Stimulated activated CD4-positive, alpha-beta T cell treated with anti-CD3 and anti-CD28 coated beads, Interleukin-1b, Interleukin-23, amount 100 ng/mL, for 48 hours (primary cell): ENCODE data around the gene CCDC27.
"Not testable (repeated sequence)": the region's sequence is repeated elsewhere in the genome, so short reads cannot be mapped to it uniquely, and the experiment has no call there.

Source experiments
- DNase-seq: peaks from one replicate; pipeline ENCODE4 v3.0.0-alpha.2; 2020

CCDC27 gene

DNA sequence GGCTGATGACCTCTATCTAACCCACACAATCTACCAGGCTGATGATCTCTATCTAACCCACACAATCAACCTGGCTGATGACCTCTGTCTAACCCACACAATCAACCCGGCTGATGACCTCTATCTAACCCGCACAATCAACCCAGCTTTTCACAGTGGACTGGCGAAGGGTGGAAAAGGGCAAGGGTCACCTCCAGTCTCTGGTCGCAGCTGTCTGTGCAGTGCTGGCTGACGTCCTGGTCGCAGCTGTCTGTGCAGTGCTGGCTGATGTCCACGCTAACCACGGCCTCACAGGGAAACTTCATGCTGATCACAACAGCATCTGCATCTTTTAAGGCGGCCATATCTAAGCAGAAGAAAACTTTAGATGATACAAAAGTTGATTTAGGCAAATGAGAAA, 12.2 kb upstream of the CCDC27 start:
- DNase-seq: no peak

DNA sequence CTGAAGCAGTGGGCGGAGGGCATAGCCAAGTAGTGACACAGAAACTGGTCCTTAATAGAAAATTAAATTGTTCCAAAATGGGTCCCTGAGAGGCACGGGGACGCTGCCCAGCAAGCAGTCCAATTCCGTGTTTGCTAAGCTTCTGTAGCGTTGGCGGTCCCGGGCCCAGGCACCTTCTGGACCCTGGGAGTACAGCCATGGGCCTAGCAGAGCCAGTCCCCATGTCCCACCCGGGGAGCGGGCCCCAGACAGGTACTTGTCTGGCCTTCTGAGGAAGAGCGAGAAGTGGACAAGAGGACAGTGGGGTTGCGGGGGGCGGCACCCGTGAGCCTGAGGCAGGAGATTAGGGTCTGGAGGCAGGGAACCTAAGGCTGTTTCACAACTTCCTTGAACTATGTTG, 11.5 kb upstream of the CCDC27 start:
- DNase-seq: no peak

DNA sequence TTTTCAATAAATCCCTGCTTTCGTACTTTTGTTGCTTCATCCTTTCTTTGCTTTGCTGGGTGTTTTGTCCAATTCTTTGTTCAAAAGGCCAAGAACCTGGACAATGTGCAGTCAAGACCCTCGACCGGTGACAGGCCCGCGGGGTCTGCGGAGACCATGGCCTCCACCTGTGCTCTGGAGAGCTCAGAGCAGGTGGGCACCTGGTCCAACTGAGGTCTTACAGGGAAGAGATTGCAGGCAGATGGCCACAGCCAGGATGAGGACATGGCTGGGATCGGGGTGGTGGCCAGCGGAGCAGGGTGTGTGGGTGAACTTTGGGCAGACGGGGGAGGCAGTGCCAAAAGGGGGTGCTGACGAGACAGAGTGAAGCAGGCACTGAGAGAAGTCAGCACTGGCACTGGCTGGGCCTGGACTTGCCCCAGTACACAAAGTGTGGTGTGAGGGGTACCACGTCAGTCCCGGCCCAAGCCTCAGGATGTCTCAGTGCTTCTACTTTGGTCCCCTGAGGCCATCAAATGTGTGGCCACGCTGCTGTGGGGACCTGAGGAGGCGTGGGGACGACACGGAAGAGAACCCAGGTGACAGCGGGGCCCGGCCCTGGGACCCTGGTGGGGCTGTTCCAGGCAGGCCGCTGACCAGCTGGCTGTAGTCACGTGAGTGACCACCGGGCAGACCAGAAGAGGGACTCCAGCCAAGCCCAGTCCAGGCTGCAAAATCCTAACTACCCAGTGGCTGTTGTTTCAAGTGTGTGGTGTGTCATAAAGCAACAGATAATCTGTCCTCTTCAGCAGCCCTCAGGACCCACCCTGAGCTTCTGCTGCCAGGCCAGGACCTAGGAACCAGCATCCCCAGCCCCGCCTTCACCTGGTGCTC, 10.4 kb upstream of the CCDC27 start:
- DNase-seq: no peak

DNA sequence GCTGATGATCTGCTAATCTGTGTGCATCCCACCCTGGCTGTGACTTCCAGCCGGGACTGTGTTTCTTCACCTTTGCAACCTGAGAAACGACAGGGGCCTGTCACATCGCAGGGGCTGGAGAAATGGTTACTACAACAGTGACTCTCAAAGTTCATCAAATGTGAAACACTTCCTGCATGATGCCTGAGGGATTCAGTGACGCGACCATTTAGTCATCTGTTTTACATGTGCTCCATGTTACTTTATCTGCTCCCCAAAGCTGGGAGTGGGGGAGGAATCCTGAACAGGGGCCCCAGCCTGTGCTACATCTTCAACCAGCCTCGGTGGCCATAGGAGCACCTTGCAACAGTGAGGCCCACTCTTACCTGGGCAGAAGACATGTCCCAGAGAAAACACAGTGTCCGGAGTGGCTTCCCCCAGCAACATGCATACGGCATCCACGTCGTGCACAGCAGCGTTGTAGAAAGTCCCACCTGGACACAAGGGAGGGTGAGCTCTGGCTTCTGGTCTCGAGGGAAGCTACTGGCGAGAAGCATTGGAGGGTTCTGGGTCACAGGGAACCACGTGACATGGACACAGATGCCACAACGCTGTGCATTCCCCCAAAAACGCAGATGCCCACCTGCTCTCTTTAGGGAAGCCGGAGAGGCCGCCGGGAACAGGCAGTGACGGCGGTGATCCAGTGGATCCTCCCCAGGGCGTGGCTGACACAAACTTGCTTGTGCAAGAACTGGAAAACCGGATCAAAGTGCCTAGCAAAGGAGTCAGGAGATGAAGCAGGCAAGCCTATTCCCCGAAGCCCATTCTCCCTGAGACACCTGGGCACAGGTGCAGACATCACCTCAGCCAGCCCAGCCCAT, 9.6 kb upstream of the CCDC27 start:
- no peak for DNase-seq

DNA sequence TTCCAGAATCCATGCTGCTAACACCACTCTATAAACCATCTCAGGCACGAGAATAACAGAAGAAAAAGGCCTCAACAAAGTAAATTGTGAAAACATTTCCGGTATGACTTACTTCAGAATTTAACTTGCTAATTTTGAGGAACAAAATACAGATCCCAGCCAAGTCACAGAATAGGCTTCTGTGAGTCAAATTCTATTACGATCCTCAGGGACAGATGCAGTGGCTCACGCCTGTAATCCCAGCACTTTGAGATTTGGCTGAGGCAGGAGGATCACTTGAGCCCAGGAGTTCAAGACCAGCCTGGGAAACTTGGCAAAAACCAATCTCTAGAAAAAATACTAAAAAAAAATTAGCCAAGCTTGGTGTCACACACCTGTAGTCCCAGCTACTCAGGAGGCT, 8.8 kb upstream of the CCDC27 start:
- DNase-seq: no peak

DNA sequence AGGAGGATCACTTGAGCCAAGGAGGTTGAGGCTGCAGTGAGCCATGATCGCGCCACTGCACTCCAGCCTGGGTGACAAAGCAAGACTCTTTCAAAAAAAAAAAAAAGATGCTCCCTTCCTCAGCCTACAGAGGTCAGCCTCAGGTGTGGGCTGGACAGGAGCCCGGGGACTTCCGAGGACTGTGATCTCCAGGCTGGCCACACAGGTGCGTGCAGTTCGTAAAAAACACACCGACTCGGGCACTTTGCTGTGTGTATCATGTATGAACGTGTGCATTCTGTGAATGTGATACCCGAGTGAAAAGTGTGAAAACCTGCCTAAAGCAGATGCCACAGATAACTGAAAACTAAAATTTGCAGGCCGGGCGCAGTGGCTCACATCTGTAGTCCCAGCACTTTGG, 8.4 kb upstream of the CCDC27 start:
- no peak for DNase-seq

DNA sequence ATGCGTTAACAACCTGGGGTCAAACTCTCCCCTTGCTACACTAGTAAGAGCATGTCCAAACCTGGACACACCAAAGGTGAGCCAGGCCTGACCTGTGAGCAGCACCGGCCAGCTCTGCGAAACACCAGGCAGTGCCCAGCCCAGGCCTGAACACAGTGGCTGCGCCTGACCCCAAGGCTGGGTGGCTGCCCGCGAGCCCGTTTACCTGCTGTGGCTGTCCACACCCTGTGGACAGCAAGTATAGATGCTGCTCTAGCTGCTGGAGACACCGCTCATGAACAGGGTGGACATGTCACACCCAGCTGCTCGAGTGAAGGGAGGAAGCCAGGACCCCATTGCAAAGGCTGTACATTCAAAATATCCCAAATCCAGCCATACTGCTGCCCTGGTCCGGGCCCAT, 7.6 kb upstream of the CCDC27 start:
- DNase-seq: no peak

DNA sequence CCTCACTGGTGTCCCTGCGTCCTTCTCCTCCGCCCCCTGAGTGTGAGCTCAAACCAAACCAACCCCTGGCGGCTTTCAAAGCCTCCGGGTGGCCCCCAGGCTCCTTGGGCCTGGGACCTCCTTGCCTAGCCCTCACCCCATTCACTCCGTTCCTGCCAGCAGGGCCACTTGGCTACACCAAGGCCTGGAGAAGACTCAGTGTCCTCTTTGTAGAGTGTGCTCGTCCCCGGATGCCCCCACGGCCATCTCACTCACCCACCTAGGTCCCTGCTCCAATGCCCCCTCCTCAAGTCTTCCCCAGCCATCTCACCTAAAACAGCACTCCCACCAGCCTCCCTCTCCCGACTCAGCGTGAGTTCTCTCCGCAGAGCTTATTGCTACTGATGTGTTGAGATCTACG, 7.2 kb upstream of the CCDC27 start:
- no peak for DNase-seq

DNA sequence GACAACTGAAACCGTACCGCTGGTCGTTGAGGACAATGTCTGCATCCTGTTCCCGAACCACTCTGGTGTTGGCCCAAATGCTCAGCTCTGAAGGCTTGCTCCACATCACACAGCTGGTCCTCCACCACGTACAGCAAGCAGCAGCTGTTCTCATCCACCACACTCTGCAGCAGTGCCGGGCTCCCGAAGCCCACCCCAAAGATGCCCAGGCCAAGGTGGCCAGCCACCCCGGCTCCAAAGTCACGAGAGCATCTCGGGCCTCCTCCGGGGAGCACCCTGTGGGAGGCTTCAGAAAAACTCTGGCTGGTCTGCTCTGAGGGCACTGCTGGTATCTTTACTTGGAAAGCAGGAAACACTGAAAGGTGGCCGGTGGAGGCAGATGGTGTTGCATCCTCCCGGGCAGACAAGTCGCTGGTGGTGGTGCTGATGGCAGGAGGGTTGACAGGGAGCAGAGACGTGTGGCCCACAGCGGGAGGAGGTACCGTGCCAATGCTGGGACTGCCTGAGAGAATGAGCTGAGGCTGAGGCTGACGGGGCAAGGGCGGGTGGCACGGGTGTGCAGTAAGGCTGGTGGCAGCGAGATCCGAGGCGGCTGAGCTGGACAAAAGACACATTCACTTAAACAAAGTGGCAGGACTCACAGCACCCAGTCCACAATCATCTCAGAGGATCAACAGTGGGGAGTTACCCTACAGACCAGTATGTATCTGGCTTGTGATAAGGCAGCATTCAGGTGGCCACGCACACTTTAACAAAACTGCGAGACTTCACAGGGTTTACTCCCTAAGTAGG, 6.5 kb upstream of the CCDC27 start:
- no peak for DNase-seq

DNA sequence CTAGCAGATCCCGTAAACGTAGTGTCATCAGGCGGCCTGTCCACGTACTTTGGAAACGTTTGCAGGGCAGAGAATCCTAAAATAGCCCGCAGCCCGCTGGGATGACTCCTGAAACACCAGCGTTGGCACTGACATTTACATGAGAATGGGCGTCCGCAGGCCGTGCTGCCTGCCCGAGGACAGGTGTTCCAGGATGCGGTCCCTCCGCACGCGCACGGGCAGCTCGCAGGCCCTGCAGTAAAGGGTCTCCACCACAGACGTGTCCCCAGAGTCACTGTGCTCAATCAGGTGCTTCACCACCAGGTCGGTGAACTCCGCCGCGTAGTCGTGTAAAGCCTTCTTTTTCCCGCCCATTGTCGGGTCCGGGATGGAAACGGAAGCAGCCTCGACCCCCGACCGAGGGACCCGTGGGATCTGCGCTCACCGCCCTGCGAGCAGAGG, 5.8 kb upstream of the CCDC27 start:
- no peak for DNase-seq

DNA sequence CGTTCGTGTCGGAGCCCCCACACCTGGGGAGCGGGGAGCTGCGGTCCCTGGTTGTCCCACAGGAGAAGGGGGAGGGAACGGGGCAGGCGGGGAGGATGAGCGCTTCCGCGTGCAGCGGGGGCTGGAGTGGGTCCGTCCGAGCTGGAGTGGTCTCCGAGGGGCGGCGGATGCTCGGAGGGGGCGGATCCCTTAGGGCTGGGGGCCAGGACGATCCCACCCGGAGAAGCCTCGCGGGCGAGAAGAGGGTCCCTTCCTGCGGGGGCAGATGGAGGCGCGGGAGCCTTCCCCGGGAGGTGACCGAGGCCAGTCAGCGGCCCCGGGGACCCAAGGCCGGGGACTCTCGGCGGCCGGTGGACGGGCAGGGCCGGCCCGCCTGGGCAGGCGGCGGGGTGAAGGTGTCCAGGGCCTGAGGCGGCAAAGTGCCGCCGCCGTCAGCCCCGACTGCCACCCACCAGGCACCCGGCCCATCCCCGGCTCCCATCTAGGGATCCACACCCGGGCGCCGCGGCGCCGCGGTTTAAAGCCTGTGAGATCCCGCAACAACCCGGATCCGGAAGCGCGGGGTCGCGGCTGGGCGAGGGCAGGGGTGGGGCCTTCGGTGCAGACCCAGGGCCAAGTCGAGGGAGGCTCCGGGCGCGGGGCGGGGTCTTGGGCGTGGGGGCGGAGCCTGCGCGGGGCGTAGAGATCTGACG, 5.3 kb upstream of the CCDC27 start:
- DNase-seq: peak; percentile 88

DNA sequence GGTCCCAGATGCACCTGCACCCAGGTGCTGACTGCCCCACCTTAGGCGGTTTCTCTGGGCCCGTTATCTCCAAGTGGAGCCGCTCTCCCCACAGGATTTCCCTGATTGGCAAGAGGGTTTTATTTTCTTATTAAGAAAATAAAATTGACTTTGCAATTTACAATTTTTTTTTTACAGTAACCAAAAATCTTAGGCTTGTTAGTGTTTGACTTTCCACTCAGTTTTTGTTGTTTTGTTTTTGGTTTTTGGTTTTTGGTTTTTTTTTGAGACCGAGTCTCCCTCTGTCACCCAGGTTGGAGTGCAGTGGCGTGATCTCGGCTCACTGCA, 4.8 kb upstream of the CCDC27 start:
- DNase-seq: no peak

DNA sequence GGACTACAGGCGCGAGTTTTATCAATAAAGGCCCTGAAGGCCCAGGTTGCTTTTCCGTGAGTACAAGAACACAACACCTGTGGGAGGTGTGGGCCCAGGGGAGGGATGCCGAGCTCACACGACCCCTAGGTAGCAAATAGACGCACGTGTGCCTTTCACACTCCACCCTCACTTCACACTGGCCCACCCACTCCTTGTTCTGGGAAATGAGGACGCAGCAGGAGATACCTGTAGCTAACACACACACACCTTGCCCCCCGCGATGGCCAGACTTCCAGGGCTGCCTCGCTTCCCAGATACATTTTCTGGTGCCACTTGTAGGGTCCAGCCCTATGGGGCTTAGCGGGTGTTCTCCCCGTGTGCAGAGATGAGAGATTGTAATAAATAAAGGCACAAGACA, 4.3 kb upstream of the CCDC27 start:
- no peak for DNase-seq

DNA sequence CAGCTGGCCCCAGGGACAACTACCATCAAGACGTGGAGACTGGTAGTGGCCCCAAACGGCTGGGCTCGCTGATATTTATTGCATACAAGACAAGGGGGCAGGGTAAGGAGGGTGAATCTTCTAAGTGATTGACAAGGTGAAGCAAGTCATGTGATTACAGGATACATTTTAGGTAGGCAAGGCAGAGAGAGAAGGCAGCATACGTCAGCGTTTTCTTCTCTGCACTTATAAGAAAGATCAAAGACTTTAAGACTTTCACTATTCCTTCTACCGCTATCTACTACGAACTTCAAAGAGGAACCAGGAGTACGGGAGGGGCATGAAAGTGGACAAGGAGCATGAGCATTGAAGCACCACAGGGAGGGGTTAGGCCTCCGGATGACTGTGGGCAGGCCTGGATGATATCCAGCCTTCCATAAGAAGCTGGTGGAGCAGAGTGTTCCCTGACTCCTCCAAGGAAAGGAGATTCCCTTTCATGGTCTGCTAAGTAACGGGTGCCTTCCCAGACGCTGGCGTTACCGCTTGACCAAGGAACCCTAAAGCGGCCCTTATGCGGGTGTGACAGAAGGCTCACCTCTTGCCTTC, 3.8 kb upstream of the CCDC27 start:
- not testable (repeated sequence) for DNase-seq

DNA sequence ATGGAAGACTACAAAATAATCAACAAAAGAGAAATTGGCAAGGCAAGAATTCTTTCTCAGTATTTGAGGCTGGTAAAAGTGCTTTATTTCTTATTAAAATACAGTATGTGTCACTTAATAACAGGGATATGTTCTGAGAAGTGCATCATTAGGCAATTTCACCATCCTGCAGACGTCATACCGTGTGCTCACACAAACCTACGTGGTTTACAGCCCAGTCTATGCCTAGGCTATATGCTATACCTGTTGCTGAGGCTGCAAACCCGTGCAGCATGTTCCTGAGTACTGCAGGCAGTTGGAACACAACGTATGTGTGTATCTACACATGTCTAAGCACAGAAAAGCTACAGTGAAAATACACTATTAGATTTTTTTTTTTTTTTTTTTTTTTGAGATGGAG, 2.7 kb upstream of the CCDC27 start:
- no peak for DNase-seq

DNA sequence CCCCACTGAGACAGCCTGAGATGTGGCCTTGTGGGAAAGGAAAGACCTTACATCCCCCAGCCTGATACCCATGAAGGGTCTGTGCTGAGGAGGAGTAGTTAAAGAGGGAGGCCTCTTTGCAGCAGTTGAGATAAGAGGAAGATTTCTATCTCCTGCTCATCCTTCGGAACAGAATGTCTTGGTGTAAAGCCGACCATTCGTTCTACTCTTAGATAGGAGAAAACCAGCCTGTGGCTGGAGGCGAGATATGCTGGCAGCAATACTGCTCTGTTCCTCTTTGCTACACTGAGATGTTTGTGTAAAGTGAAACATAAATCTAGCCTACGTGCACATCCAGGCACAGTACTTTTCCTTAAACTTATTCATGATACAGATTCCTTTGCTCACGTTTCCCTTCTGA, 1.5 kb upstream of the CCDC27 start:
- DNase-seq: no peak

DNA sequence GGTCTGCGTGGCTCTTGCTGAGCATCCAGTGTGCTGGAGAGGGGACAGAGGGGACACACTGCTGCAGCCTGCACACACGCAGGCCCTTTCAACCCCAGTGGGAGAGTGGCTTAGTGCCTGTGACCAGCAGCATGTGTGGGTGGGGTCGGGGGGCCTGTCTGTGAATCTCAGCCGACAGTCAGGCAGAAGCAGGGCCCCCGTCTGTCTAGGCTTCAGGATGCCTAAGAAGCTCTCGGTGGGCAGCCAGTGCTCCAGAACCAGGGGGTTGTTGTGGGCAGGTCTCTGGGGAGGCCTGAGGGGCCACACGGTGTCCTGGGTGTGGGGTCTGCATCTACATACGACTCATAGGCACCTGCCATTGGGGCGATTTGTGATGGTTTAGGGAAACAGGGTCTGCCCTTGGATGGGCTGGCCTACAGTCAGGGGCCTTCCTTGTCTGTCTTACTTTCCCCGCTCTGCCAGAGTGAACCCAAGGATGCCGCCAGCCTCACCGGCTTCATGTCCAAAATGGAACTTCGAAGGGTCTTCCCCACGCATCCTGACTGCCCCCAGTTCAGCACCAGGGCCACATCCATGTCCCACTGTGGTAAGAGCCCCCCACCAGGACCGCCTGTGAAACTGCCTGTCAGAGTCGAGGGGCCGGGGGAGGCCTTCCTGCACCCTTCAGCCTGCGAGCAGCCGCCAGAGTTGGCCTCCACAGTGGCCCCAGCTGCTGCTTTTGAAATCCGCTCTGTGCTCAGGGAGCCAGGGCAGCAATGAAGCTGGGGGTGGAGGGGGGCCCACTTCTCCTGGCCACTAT, 1.6 kb downstream of the CCDC27 start:
- no peak for DNase-seq

DNA sequence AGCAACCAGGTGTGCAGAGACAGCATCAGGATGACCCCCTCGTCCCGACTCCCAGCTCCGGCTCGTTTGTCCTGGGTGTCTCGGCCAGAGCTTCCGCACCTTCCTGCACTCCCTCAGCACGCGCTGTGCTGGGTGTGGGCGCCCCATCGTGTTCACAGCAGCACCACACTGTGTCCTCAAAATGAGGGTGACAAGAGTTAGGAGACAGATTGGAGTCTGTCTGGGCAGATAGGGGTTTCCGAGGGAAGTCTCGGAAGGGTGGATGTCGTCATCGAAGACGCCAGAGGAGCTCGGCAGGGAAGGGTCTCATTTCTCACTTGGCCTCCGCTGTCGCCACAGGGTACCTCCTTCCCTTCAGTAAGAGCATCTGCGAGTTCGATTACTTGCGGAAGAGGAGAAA, 4.1 kb downstream of the CCDC27 start:
- no peak for DNase-seq

DNA sequence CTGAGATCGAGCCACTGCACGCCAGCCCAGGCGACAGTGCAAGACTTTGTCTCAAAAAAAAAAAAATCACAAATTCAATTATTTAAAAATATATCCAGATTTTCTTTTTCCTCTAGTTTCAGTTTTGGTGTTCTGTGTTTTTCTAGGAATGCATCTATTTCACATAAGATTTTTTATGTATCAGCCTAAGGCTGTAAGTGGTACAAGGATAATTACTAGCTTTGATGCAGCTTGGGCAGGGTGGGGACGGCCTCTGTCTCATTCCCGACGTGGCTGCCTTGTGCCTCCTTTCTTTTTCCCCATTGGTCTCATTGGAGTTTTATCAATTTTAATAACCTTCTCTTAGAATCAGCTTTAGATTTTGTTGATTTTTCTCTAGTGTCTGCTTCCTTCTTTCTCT, 6.9 kb downstream of the CCDC27 start:
- no peak for DNase-seq

DNA sequence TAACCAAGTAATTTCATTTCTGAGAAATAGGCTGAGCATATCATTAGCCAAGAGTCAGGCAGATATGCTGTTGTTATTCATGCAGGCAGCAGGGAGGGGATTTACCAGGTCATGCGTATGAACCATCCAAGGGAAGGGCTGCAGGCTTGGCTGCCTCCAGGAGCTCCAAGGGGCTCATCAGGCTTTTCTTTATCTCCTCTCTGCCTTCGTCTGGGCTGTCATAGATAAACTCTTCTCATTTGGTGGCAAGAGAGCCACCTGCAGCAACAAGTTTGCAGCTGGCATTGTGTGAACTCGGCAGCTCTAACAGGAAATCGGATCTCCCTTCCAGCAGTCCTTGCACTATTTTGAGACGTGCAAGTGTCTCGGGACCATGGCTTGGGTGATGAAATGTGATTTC, 7.5 kb downstream of the CCDC27 start:
- no peak for DNase-seq

DNA sequence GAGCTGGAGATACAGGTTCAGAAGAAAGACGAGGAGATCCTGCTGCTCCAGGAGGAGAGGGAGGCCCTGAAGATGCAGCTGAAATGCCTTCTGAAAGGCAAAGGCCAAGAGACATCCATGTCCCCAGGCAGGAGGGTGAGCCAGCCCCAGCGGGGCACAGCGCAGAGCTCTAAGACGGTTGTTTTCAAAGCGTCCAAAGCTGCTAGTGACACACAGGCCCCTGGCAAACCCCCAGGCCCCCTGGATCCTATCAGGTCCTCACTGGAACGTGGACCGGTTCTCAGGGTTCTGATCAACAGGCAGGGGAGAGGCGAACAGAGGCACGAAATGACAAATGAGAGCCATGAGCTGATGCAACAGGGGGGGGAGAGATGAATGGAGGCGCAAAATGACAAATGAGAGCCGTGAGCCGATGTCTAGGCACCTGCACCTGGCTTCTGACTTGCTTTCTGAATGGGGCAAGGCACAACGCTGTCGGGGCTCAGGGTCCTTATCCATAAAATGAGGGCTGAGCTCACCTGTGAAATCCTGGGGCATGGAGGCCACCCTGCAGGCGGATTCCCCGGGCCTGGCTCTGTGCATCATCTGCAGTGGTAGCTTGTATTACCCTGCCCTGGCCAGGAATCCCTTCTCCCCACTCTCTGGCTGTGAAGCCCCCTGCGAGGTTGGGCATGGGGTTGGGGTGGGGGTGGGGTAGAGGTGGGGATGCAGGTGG, 9.2 kb downstream of the CCDC27 start:
- DNase-seq: no peak
